BLaER1 treated with 17β-estradiol and CSF1 and Interleukin-3, amounts not matched to agents 10 nM and 100 nM (cell line): Measurements from ENCODE around the gene GRAMD2A.

Experiments used
- H3K27ac ChIP-seq, 11 experiments: shearing (Covaris generic); formaldehyde crosslinking; 2 replicates each; pipeline ENCODE4 v1.8.1; 2022
- H3K27me3 ChIP-seq, 11 experiments: shearing (Covaris generic); formaldehyde crosslinking; 2 replicates each; pipeline ENCODE4 v1.8.1; 2022
- H3K36me3 ChIP-seq, 11 experiments: shearing (Covaris generic); formaldehyde crosslinking; 2 replicates each; pipeline ENCODE4 v1.8.1; 2022
- H3K4me1 ChIP-seq, 10 experiments: shearing (Covaris generic); formaldehyde crosslinking; 2 replicates each; pipeline ENCODE4 v1.8.1; 2022
- H3K4me2 ChIP-seq, 11 experiments: shearing (Covaris generic); formaldehyde crosslinking; 2 replicates each; pipeline ENCODE4 v1.8.1; 2022
- H3K4me3 ChIP-seq, 10 experiments: shearing (Covaris generic); formaldehyde crosslinking; 2 replicates each; pipeline ENCODE4 v1.8.1; 2022
- H3K9ac ChIP-seq, 11 experiments: shearing (Covaris generic); formaldehyde crosslinking; 2 replicates each; pipeline ENCODE4 v1.8.1; 2022
- H3K9me3 ChIP-seq, 11 experiments: shearing (Covaris generic); formaldehyde crosslinking; replicated peaks in 1 of 11; 2 replicates each; pipeline ENCODE4 v1.8.1; 2022
- H4K20me1 ChIP-seq, 11 experiments: shearing (Covaris generic); formaldehyde crosslinking; 2 replicates each; pipeline ENCODE4 v1.8.1; 2022
- Cebpa-rat ChIP-seq, 11 experiments: shearing (Covaris generic); IDR thresholded peaks; 2 replicates each; pipeline ENCODE4 v1.8.1; 2022

Gene GRAMD2A

GRCh38 chr15:72197460-72198355 is at the start of gene GRAMD2A:
GRAMD2A (minus strand) TSS chr15:72197787.
- Histone ChIP-seq H3K9ac (no peak within 1 kb of the TSS; a peak in 1 of 22 replicates), H3K36me3 (peaks cover 47 to 50% (median 49%) of the 10 kb centered on the region in 11 experiments), H3K9me3 (no peaks in the 10 kb centered on the region), H3K4me3 (0 out of 20 replicates have a peak within 1 kb of the TSS, but pooled peaks of 1 of the 10 experiments have one; percentile 24), H4K20me1 (peaks cover 47 to 76% (median 61%) of the 10 kb centered on the region in 11 experiments), H3K4me2 (peak within 1 kb of the TSS in 3 of 11 experiments; percentile 9 to 54 (median 33); a peak in 8 of 22 replicates), H3K4me1 (peaks cover 10 to 47% (median 27%) of the 10 kb centered on the region in 10 experiments), H3K27me3 (peaks cover 0 to 33% (median 31%) of the 10 kb centered on the region in 11 experiments; a peak in 18 of 22 replicates), H3K27ac (no peak within 1 kb of the TSS)
- no peak for TF ChIP-seq Cebpa-rat (IDR thresholded peaks at IDR 0.05)

GRCh38 chr15:72242775-72243370 is 45.3 kb upstream of the GRAMD2A start:
- no peak for TF ChIP-seq Cebpa-rat (IDR thresholded peaks at IDR 0.05)
- H3K36me3 ChIP-seq = peaks cover 67 to 95% (median 86%) of the 10 kb centered on the region in 11 experiments
- no peaks in the 10 kb centered on the region for H3K9me3 ChIP-seq
- no peaks in the 10 kb centered on the region for H4K20me1 ChIP-seq
- H3K9ac ChIP-seq = no peak overlapping the region
- H3K4me1 ChIP-seq = peaks cover 3 to 25% (median 11%) of the 10 kb centered on the region in 10 experiments
- no peaks in the 10 kb centered on the region for H3K27me3 ChIP-seq
- no peak overlapping the region for H3K4me2 ChIP-seq
- H3K27ac ChIP-seq = no peak overlapping the region; a peak in 1 of 22 replicates
- H3K4me3 ChIP-seq = no peak overlapping the region

GRCh38 chr15:72239652-72240051 is 42.1 kb upstream of the GRAMD2A start:
- Histone ChIP-seq H3K9me3 (no peaks in the 10 kb centered on the region), H3K4me3 (no peak overlapping the region), H3K36me3 (peaks cover 43 to 63% (median 57%) of the 10 kb centered on the region in 11 experiments), H4K20me1 (no peaks in the 10 kb centered on the region), H3K27me3 (no peaks in the 10 kb centered on the region), H3K4me1 (peaks cover 19 to 53% (median 38%) of the 10 kb centered on the region in 10 experiments), H3K9ac (no peak overlapping the region), H3K4me2 (no peak overlapping the region), H3K27ac (peak overlapping the region in 4 of 11 experiments; percentile 24 to 99 (median 96); a peak in 5 of 22 replicates)
- no peak for TF ChIP-seq Cebpa-rat (IDR thresholded peaks at IDR 0.05)

- H3K9ac ChIP-seq = peak overlapping the region in 1 of 11 experiments; percentile 88; a peak in 2 of 22 replicates
- peak overlapping the region in 7 of 11 experiments; percentile 7 to 98 (median 94); a peak in 13 of 22 replicates for H3K4me2 ChIP-seq
- no peaks in the 10 kb centered on the region for H3K27me3 ChIP-seq
- no peaks in the 10 kb centered on the region for H3K9me3 ChIP-seq
- no peaks in the 10 kb centered on the region for H4K20me1 ChIP-seq
- TF ChIP-seq Cebpa-rat (IDR thresholded peaks at IDR 0.05) = no peak
- H3K4me1 ChIP-seq = peaks cover 19 to 62% (median 43%) of the 10 kb centered on the region in 10 experiments
- H3K27ac ChIP-seq = peak overlapping the region; percentile 5 to 99 (median 94); a peak in 21 of 22 replicates
- H3K36me3 ChIP-seq = peaks cover 32 to 52% (median 46%) of the 10 kb centered on the region in 11 experiments
- H3K4me3 ChIP-seq = no peak overlapping the region
Observed at GRCh38 chr15:72238586-72238985, 41.0 kb upstream of the GRAMD2A start.

- H3K4me1 ChIP-seq = peaks cover 19 to 65% (median 48%) of the 10 kb centered on the region in 10 experiments
- H3K36me3 ChIP-seq = peaks cover 24 to 44% (median 39%) of the 10 kb centered on the region in 11 experiments
- no peaks in the 10 kb centered on the region for H4K20me1 ChIP-seq
- no peak for TF ChIP-seq Cebpa-rat (IDR thresholded peaks at IDR 0.05)
- H3K27ac ChIP-seq = peak overlapping the region; percentile 64 to 99 (median 94)
- H3K4me3 ChIP-seq = peak overlapping the region in 5 of 10 experiments; percentile 6 to 73 (median 61); a peak in 4 of 20 replicates
- H3K4me2 ChIP-seq = peak overlapping the region; percentile 73 to 98 (median 91)
- no peaks in the 10 kb centered on the region for H3K27me3 ChIP-seq
- peak overlapping the region; percentile 49 to 92 (median 84); a peak in 21 of 22 replicates for H3K9ac ChIP-seq
- H3K9me3 ChIP-seq = no peaks in the 10 kb centered on the region
Observed at GRCh38 chr15:72237853-72238224, 40.3 kb upstream of the GRAMD2A start.

- H4K20me1 ChIP-seq = no peaks in the 10 kb centered on the region
- H3K27me3 ChIP-seq = no peaks in the 10 kb centered on the region
- H3K4me1 ChIP-seq = peaks cover 25 to 71% (median 54%) of the 10 kb centered on the region in 10 experiments
- peak overlapping the region in 9 of 10 experiments; percentile 35 to 73 (median 56); a peak in 17 of 20 replicates for H3K4me3 ChIP-seq
- peak overlapping the region; percentile 69 to 92 (median 84) for H3K9ac ChIP-seq
- peak overlapping the region; percentile 73 to 98 (median 91) for H3K4me2 ChIP-seq
- no peaks in the 10 kb centered on the region for H3K9me3 ChIP-seq
- H3K36me3 ChIP-seq = peaks cover 18 to 38% (median 33%) of the 10 kb centered on the region in 11 experiments
- peak overlapping the region; percentile 64 to 99 (median 94) for H3K27ac ChIP-seq
- TF ChIP-seq Cebpa-rat (IDR thresholded peaks at IDR 0.05) = peak in 2 of 11 experiments; percentile 33 to 58; a peak in 3 of 22 replicates
Observed at GRCh38 chr15:72237029-72237852, 39.7 kb upstream of the GRAMD2A start.

- peak overlapping the region; percentile 69 to 92 (median 84); a peak in 20 of 22 replicates for H3K9ac ChIP-seq
- H3K27ac ChIP-seq = peak overlapping the region; percentile 64 to 99 (median 94)
- H3K27me3 ChIP-seq = no peaks in the 10 kb centered on the region
- H3K4me2 ChIP-seq = peak overlapping the region; percentile 73 to 98 (median 91)
- no peaks in the 10 kb centered on the region for H3K9me3 ChIP-seq
- H4K20me1 ChIP-seq = no peaks in the 10 kb centered on the region
- peak overlapping the region in 9 of 10 experiments; percentile 35 to 73 (median 56); a peak in 16 of 20 replicates for H3K4me3 ChIP-seq
- H3K36me3 ChIP-seq = peaks cover 11 to 31% (median 25%) of the 10 kb centered on the region in 11 experiments
- H3K4me1 ChIP-seq = peaks cover 31 to 75% (median 59%) of the 10 kb centered on the region in 10 experiments
- TF ChIP-seq Cebpa-rat (IDR thresholded peaks at IDR 0.05) = no peak
Observed at GRCh38 chr15:72236381-72237003, 38.9 kb upstream of the GRAMD2A start.
